GM10266 (cell line): Measurements from ENCODE around the gene LACTBL1.
"Not testable (repeated sequence)": the region's sequence is repeated elsewhere in the genome, so short reads cannot be mapped to it uniquely, and the experiment has no call there.

ENCODE experiments used
- DNase-seq: peaks from one replicate; pipeline ENCODE4 v3.0.0; 2012; ENCODE audit errors: extremely low spot score
- TF ChIP-seq, protein P1 (sequence below): IDR thresholded peaks from 2 replicates; pipeline ENCODE4 v1.5.1; 2012; ENCODE audit warnings: mild to moderate bottlenecking, low read depth; ENCODE audit not compliant: control insufficient read depth, insufficient read depth; ENCODE audit errors: missing control alignments

LACTBL1 gene

DNA sequence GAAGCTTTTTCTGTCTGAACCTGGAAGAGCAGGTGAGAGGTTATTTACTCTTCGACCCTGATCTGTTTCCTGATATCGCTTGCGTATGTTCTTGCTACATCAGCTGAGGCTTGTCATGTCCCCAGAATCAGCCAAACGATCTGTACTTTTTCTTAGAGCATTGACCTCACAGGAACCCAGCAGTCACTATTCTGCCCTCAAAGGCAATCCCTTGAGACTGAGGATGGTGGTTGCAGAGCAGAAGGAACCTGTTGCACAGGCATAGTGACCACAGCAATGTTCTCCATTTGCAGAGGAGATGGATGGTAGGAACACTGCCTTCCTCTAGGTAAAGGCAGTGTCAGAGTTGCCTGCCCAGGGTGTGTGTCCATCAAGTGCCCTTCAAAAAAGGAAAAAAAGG is 11.3 kb upstream of the LACTBL1 start:
- TF ChIP-seq, protein P1, sequence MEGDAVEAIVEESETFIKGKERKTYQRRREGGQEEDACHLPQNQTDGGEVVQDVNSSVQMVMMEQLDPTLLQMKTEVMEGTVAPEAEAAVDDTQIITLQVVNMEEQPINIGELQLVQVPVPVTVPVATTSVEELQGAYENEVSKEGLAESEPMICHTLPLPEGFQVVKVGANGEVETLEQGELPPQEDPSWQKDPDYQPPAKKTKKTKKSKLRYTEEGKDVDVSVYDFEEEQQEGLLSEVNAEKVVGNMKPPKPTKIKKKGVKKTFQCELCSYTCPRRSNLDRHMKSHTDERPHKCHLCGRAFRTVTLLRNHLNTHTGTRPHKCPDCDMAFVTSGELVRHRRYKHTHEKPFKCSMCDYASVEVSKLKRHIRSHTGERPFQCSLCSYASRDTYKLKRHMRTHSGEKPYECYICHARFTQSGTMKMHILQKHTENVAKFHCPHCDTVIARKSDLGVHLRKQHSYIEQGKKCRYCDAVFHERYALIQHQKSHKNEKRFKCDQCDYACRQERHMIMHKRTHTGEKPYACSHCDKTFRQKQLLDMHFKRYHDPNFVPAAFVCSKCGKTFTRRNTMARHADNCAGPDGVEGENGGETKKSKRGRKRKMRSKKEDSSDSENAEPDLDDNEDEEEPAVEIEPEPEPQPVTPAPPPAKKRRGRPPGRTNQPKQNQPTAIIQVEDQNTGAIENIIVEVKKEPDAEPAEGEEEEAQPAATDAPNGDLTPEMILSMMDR = no peak
- no peak for DNase-seq

- not testable (repeated sequence) for DNase-seq
Observed at GRCh38 chr1:22980471-22980790, 7.8 kb upstream of the LACTBL1 start.

DNA sequence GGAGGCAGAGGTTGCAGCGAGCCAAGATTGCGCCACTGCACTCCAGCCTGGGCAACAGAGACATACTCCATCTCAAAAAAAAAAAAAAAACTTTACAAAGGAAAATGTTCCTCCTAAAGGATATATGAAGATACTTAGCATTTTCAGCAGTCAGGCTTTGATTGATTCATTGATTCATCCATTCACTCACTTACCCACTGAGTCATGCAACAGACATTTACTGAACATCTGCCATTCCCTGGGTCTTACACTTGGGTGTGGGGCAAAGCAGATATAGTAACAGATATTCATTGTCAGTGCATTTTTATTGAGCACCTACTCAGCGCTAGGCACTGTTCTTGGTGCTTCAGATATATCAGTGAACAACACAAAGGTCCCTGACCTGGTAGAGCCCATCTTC is 5.6 kb upstream of the LACTBL1 start:
- TF ChIP-seq, protein P1 = no peak
- no peak for DNase-seq

GRCh38 chr1:22976461-22977243 is 4.0 kb upstream of the LACTBL1 start:
- TF ChIP-seq, protein P1 = peak; percentile 92

GRCh38 chr1:22976127-22976460 is 3.4 kb upstream of the LACTBL1 start:
- no peak for DNase-seq
- TF ChIP-seq, protein P1 = no peak

More at GRCh38 chr1:22976461-22977243, 4.0 kb upstream of the LACTBL1 start:
- peak; percentile 70 for DNase-seq

GRCh38 chr1:22975694-22976093 is 3.0 kb upstream of the LACTBL1 start:
- no peak for DNase-seq
- TF ChIP-seq, protein P1 = no peak

- TF ChIP-seq, protein P1 = no peak
- no peak for DNase-seq
Observed at GRCh38 chr1:22971611-22972405, 858 bp downstream of the LACTBL1 start.

DNA sequence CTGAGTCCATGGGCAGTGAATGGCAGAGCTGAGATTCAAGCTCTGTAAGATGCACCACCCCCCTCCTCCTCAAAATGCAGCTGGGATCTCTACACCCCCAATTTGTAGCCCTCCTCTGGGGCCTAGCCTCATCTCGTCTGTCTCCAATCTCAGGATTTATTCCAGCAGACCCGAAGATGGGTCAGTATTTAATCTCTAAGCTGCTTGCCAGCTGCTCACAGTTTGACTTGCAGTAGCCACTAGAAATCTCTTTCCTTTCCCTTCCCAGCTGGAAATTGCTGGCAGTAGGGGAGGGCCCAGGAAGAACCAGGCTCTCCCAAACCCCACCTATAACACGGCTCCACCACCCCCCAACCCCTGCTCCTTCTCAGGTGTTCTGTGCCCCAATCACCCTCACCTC is 1.5 kb downstream of the LACTBL1 start:
- TF ChIP-seq, protein P1 = no peak
- DNase-seq = no peak
